HG03103 (cell line): ENCODE results near the gene KRTAP24-1.

Experiments used
- ATAC-seq: cut with Tn5 transposase; IDR thresholded peaks from one replicate; pipeline ENCODE4 v1.9.1; 2021; ENCODE audit warnings: low read depth; ENCODE audit not compliant: unreplicated experiment

KRTAP24-1 gene, protein sequence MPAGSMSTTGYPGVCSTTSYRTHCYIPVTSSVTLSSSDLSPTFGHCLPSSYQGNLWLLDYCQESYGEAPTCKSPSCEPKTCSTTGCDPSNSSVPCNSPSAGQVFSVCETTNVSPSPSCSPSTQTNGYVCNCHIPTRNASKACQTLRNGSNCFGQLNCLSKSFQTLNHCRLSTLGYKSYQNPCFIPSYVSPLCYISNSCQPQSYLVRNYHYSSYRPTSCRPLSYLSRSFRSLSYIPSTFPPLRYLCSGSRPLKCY

DNA sequence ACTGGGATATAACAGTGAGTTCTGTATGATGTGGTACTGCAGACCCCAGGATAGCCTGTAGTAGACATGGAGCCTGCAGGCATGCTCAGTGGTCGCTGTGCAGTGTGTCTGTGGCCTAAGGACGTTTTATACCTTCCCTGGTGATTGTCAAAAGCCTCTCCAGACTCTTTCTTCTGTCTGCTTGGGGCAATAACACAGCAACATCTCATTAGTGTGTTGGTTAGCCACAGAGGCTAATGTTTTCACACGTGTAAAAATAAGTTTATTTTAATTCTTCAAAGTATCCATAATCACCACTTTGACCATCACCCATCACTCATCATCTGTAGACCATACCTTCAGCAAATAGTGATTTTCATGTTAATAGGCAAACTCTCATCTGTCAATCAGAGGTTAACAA is at the start of gene KRTAP24-1:
KRTAP24-1 (minus strand) TSS at position 101 of the 400 bp plus-strand sequence; CDS start at position 83, 18 bp downstream.
- no peak for ATAC-seq

DNA sequence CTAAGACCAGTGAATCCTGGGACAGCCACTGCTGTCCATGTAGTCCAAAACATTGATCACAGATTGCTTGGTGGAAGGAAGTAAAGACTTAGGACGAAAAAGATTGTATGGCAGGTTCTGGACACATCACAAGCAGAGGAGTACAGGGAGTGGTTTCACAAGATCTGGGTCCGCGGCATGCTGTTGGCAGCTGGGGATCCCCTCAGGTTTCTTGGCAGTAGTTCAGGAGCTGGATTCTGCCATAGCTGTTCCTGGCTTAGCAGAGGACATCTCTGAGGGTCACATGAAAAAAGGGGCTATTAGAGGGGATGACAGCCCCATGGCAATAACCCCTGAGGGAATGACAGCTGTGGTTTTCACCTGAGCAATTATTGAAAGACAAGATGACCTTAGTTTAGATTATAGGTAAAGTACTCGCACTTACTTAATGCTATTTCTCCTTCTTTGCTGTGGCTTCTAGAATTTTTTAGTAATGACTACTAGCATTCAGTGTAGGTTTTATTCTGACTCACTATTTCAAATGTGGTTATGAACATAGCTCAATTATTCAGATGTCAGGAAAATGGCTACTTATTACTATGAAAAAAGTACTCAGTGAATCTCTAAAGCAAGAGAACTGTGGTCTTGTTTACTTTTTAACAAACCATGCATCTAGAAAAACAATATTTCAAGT is 46.6 kb upstream of the KRTAP24-1 start:
- ATAC-seq = no peak

DNA sequence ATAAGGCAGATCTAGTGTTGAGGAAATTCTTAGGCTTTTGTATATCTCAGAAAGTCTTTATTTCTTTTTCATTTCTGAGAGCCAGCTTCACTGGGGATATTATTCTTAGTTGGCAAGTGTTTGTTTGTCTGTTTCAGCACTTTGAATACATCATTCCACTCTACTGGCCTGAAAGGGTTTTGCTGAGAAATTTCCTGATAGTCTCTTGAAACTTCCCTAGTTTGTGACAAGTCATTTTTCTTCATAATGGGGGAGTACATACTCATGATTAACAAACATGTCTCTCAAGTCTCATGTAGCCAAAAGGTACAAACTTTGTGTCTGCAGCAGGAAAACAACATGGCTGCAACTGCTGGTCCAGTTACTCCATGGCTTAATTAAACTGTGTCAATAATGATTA is 43.6 kb upstream of the KRTAP24-1 start:
- no peak for ATAC-seq

GRCh38 chr21:30320215-30320614 is 37.5 kb upstream of the KRTAP24-1 start, which contains the start of gene KRTAP26-1:
KRTAP26-1 (minus strand) TSS chr21:30320315; CDS start chr21:30320035, 280 bp downstream.
- no peak for ATAC-seq

DNA sequence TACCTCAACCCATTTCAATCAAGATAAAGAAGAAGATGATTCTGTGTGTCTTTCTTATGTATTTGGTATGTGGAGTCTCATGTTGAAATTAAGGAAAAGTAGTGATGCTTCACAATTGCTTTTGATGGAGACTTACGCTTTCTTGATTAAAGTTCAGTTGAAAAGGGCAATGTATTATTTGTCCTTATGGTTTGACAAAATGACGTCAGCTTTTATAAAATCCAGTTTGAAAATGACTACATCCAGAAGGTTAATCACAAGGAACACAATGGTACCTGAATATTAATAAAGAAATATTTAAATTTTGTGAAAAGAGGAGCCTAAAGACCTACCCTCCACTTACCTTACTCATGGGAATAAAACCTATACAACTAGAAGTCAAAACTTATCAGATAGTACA is 33.0 kb upstream of the KRTAP24-1 start:
- ATAC-seq = no peak

DNA sequence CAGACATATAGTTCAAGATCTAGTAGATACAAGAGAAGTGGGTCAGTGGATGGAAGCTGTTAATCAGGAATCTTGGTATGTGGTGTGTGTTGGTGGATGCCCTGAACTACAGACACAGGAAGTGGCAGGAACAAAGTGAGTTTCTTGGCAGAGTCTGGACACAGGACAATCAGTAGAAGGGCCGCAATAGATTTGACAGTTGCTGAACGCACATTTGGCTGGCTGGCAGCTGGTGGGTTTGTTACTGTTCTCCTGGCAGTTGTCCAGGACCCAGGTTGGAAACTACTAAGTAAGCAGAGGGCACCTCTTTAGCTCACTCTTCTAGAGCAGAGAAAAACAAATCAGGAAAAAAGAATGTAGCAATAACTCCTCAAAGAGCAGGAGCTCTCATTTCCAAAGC is 24.1 kb upstream of the KRTAP24-1 start:
- ATAC-seq = no peak

DNA sequence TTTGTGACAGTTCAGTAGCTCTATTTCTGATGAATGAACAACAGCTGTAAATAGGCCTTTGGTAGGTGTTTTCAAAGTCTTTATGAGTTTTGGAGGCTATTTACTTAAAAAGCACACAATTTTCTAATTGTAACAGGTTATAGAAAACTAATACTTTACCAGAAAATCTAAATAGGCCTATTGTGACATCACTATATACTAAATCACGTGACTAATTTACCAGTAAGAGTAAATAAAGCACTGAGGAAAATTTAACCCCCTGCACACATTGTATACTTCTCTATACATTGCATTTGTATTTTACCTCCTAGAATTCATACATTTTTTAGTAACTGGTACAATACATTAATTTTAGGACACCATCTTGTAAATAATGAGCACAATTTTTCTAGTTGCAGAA is 22.4 kb upstream of the KRTAP24-1 start:
- no peak for ATAC-seq

DNA sequence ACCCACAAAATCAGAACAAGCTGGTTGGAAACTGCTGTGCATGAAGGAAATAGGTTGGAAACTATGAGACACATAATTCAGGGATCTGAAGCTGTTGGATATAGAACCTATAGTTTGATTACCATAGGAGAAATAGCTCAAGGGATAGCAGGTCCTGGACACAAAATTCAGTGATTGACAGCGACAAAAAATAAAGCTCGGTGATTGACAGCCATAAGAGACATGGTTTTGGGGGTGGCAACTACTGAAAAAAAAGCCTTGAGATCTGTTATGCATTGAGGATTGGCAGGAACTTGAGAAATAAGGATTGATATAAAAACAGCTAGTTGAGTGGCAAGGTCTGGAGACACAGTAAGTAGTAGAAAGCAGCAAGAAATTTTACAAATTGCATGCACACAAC is 6.5 kb upstream of the KRTAP24-1 start, which contains the start of gene KRTAP25-1:
KRTAP25-1 (minus strand) TSS at position 300 of the 400 bp plus-strand sequence; CDS start at position 276, 24 bp downstream.
- ATAC-seq = no peak

DNA sequence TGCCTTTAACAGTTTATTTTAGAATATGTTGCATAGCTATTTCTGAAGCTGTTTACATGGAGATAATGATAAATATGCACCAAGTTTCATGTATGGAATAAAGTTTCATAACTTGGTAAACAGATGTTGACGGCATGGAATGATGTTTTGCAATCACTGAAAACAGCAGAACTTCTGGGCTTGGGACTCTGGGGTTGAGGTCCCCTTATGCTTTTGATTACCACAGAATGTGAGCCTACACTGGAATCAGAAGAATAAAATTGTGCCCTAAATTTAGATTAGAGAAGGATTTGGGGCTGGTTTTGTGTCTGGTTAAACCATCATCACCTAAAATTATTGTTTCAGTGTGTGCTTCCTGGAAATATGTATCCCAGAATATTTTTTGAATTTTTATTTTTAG is 11.1 kb downstream of the KRTAP24-1 start:
- no peak for ATAC-seq

DNA sequence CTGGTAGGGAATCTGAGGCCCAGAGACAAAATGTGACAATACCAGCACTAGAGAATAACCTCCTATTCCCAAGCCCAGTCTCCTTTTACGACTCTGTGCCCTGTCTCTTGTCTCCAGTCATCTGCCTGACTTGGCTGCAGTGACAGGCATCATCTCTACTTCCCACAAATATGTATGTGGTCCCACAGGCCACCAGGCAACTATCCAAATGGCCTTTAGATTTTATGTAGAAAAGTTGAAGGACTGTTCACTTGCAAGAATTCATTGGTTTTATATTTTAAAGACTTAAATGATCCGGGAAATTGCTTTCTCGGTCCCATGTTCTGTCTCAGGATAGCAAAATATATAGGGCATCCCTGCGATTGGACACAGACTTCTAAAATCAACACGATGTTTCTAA is 11.6 kb downstream of the KRTAP24-1 start:
- ATAC-seq = no peak

- no peak for ATAC-seq
Observed at GRCh38 chr21:30269803-30270530, 12.8 kb downstream of the KRTAP24-1 start.

- no peak for ATAC-seq
Observed at GRCh38 chr21:30268608-30269197, 14.0 kb downstream of the KRTAP24-1 start.

GRCh38 chr21:30257773-30258172 is 25.0 kb downstream of the KRTAP24-1 start:
- no peak for ATAC-seq

- no peak for ATAC-seq
Observed at GRCh38 chr21:30256100-30256499, 26.6 kb downstream of the KRTAP24-1 start.

DNA sequence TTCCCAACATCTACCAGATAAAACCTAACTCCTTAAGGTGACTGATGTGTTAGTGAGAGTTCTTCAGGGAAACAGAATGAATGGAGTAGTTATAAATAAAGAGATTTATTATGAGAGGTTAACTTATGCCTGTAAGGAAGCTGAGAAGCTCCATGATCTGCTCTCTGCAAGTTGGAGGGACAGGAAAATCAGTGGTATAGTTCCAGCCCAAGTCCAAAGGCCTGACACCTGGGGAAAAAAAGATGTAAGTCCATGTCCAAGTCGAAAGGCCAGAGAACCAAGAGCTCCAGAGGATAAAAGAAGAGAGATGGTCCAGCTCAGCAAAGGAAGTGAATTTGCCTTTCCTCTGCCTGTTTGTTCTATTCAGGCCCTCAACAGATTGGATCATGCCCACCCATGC is 27.1 kb downstream of the KRTAP24-1 start:
- no peak for ATAC-seq

GRCh38 chr21:30251781-30252180 is 31.0 kb downstream of the KRTAP24-1 start:
- ATAC-seq = no peak

GRCh38 chr21:30249936-30250335 is 32.8 kb downstream of the KRTAP24-1 start:
- ATAC-seq = no peak

DNA sequence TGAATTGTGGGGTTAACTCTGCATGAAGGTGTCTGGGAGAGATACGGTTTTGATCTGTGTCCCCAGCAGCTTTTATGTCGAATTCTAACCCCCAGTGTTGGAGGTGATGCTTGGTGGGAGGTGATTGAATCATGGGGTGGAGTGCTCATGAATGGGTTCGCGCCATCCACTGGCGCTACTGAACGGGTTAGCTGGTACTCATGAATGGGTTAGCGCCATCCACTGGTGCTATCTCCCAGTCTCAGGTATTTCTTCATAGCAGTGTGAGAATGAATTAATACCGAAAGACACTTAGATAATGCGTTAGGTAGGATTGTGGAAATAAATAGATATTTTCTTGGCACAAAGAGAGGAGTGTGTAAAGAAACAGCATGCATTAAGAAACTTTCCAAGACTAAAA is 33.9 kb downstream of the KRTAP24-1 start:
- ATAC-seq = no peak

DNA sequence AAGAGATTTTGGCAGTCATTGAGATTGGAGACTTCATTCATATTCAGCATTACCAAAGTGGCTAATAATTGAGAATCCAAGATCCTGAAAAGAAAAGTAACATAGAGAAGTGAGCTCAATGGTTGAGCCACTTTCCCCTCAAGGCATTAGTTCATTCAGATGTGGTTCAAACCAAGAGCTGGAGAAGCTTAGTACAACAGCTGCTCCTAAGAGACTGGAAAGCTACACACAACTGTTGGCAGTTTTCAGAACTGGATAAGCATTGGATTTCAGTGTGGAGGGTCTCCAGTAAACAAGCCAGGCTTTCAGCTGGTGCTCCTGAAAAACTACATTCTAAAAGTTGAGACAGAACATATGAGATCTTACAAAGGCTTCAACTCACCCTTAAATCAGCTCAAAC is 37.7 kb downstream of the KRTAP24-1 start:
- no peak for ATAC-seq

DNA sequence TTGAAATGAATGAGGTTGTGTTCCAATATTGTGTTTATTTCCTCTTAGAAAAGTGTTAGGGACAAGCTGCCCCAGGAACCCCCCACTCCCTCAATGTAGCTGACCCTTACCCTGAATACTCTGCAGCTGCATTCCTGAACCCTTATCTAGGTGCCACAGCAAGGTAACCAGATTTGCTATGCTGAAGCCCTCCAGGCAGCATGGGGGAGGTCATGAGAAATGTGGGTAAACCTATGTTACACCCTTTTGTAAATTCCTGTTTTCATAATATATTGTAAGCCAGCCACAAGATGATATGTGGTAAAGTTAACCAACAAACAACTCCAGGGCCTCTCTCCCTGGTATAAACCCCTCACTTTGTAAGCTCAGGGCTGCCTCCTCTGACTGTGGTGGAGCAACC is 39.1 kb downstream of the KRTAP24-1 start:
- ATAC-seq = no peak

GRCh38 chr21:30240661-30241060 is 42.1 kb downstream of the KRTAP24-1 start:
- ATAC-seq = no peak
